Panc1 (cell line): ENCODE measurements around the gene TMTC3. TPM values are rescaled to one million over a fixed set of nuclear protein-coding genes. Genes with fewer than 3 reads are reported as not detected.

Experiments used
- ATAC-seq: fragments of 200-7000 bp; cut with Tn5 transposase; 2 replicates; pipeline ENCODE4 v1.9.1; 2020; ENCODE audit warnings: mild to moderate bottlenecking, moderate library complexity
- BruUV-seq: library from RNA; stranded (reverse); fragments of 400-500 nt; replicated peaks from 2 replicates; lab custom pipeline; 2021; lab: Mats Ljungman, UMichigan
- CTCF ChIA-PET: fragments of 300-600 bp; sonication (Branson Sonifier 250); formaldehyde crosslinking; loops from one replicate; lab custom pipeline; 2022; ENCODE audit warnings: antibody characterized with exemption; lab: Charles Lee
- POLR2A ChIA-PET: fragments of 300-600 bp; sonication (Branson Sonifier 250); formaldehyde crosslinking; loops from one replicate; lab custom pipeline; 2022; ENCODE audit warnings: antibody characterized with exemption; lab: Charles Lee
- DNase-seq: peaks from one replicate; pipeline ENCODE4 v3.0.0-alpha.2; 2010; ENCODE audit warnings: low read depth, low spot score
- H3K27ac ChIP-seq: 2 replicates; pipeline ENCODE4 v1.5.1; 2011; ENCODE audit warnings: mild to moderate bottlenecking, low read length, inconsistent platforms
- H3K27me3 ChIP-seq: fragments of 200-500 bp; sonication (Bioruptor generic); 2 replicates; pipeline ENCODE4 v1.6.0; 2014; ENCODE audit warnings: low read length, inconsistent platforms; ENCODE audit not compliant: control insufficient read depth, insufficient read depth
- H3K36me3 ChIP-seq: fragments of 200-500 bp; sonication (Bioruptor generic); 2 replicates; pipeline ENCODE4 v1.5.1; 2014; ENCODE audit warnings: inconsistent platforms, mild to moderate bottlenecking, low read length, moderate library complexity; ENCODE audit not compliant: control insufficient read depth, insufficient read depth
- H3K4me1 ChIP-seq: 2 replicates; pipeline ENCODE4 v1.5.1; 2011; ENCODE audit warnings: inconsistent platforms, mild to moderate bottlenecking, low read length, moderate library complexity; ENCODE audit not compliant: control insufficient read depth, insufficient read depth
- H3K4me3 ChIP-seq, 2 experiments: 2 replicates each; pipeline ENCODE4 v1.5.1; 2011 to 2012; ENCODE audit warnings: low read depth in 2 of 2, low read length in 2 of 2, mild to moderate bottlenecking in 2 of 2, inconsistent platforms in 1 of 2, moderate library complexity in 1 of 2
- H3K9me3 ChIP-seq: fragments of 200-500 bp; sonication (Bioruptor generic); 2 replicates; pipeline ENCODE4 v1.5.1; 2014; ENCODE audit warnings: low read depth, mild to moderate bottlenecking, inconsistent platforms, low read length, moderate library complexity; ENCODE audit not compliant: control insufficient read depth, insufficient read depth
- CTCF ChIP-seq: fragments of 450-650 bp; IDR thresholded peaks from 2 replicates; pipeline ENCODE4 v1.5.1; 2017; ENCODE audit warnings: mild to moderate bottlenecking
- POLR2AphosphoS5 ChIP-seq: IDR thresholded peaks from 2 replicates; pipeline ENCODE4 v1.6.1; 2012; ENCODE audit warnings: mild to moderate bottlenecking, low read depth, low read length, moderate library complexity
- REST ChIP-seq, 2 experiments: IDR thresholded peaks; 2 replicates each; pipeline ENCODE4 v1.6.1; 2011 to 2012; ENCODE audit warnings: low read depth in 2 of 2, control low read depth in 1 of 2, low read length in 1 of 2, mild to moderate bottlenecking in 1 of 2, moderate library complexity in 1 of 2; ENCODE audit not compliant: insufficient read depth in 1 of 2
- SIN3A ChIP-seq: IDR thresholded peaks from 2 replicates; pipeline ENCODE4 v1.6.1; 2012; ENCODE audit warnings: low read depth, mild to moderate bottlenecking, low read length, moderate library complexity, borderline replicate concordance; ENCODE audit not compliant: insufficient read depth
- TCF7L2 ChIP-seq: IDR thresholded peaks from 2 replicates; pipeline ENCODE4 v1.6.1; 2011; ENCODE audit warnings: mild to moderate bottlenecking, low read depth, low read length, inconsistent platforms
- in situ Hi-C: cut with HindIII; loops from 2 replicates; pipeline ENCODE4 v1.10.0; 2016; ENCODE audit warnings: low sequenced_read_pairs, low pct_unique_long_range_greater_than_20kb
- intact Hi-C: fragments of 100-400 bp; cut with micrococcal nuclease; formaldehyde crosslinking; loops from one replicate; pipeline ENCODE4 v1.10.0; 2022; ENCODE audit not compliant: unreplicated experiment
- total RNA-seq: library from RNA; stranded (reverse); gene quantifications from one replicate; pipeline ENCODE4 v1.2.1, GENCODE V29; 2021; ENCODE audit not compliant: unreplicated experiment

TMTC3 gene
- total RNA-seq, 1 experiment from 2014 or later = 21.6 TPM

GRCh38 chr12:88113871-88114270 lies 28.2 kb upstream of the TMTC3 start:
- CTCF ChIA-PET = no interaction called here
- no peak for DNase-seq
- Histone ChIP-seq H3K9me3 (no peaks in the 10 kb centered on the region), H3K4me3 (no peak overlapping the region), H3K4me1 (peaks cover 2% of the 10 kb centered on the region; the same call in 1 of the 2 replicates), H3K27me3 (no peaks in the 10 kb centered on the region), H3K27ac (no peak overlapping the region), H3K36me3 (peaks cover 32% of the 10 kb centered on the region)
- in situ Hi-C loops (no loop called here), intact Hi-C loops (no loop called here)
- no TSS peak for BruUV-seq
- TF ChIP-seq TCF7L2 = no peak
- no peak for TF ChIP-seq POLR2AphosphoS5
- no peak for TF ChIP-seq CTCF
- no peak for TF ChIP-seq REST (IDR thresholded peaks at IDR 0.05; ENCODE audit: insufficient read depth in 1 of 2, low read depth in 2 of 2, low read length in 1 of 2)
- no peak for TF ChIP-seq SIN3A
- ATAC-seq = no peak
- POLR2A ChIA-PET = no interaction called here

- Histone ChIP-seq H3K4me1 (no peaks in the 10 kb centered on the region), H3K36me3 (peaks cover 22% of the 10 kb centered on the region)
These were observed 19.4 kb upstream of the TMTC3 start for GRCh38 chr12:88122666-88123065.

More at GRCh38 chr12:88122666-88123065, 19.4 kb upstream of the TMTC3 start:
- CTCF ChIA-PET = no interaction called here
- no peak overlapping the region for H3K27ac ChIP-seq
- H3K27me3 ChIP-seq = no peaks in the 10 kb centered on the region
- H3K4me3 ChIP-seq = no peak overlapping the region
- in situ Hi-C loops (no loop called here), intact Hi-C loops (no loop called here)
- BruUV-seq = no TSS peak
- H3K9me3 ChIP-seq = no peaks in the 10 kb centered on the region
- DNase-seq (no peak), ATAC-seq (no peak)
- TF ChIP-seq TCF7L2 (no peak), POLR2AphosphoS5 (no peak), REST (IDR thresholded peaks at IDR 0.05; ENCODE audit: insufficient read depth in 1 of 2, low read depth in 2 of 2, low read length in 1 of 2) (no peak), SIN3A (no peak), CTCF (no peak)
- POLR2A ChIA-PET = no interaction called here
